Subcutaneous adipose tissue (tissue), 4 donors: ENCODE results near the gene KRTAP10-10. TPM values are rescaled to one million over a fixed set of nuclear protein-coding genes. Genes with fewer than 3 reads are reported as not detected.

Experiments used
- total RNA-seq, 4 donors: library from RNA; depleted of rRNA; stranded (reverse); fragments of >200 nt; gene quantifications; one replicate each; pipeline ENCODE4 v1.1.0, GENCODE V29; 2016
- TF ChIP-seq, protein P1 (sequence below): fragments of 450-650 bp; IDR thresholded peaks from one replicate; pipeline ENCODE4 v1.5.1; 2016; ENCODE audit warnings: low read depth, mild to moderate bottlenecking, control low read depth, antibody characterized with exemption, moderate library complexity

The KRTAP10-10 gene
- total RNA-seq, 4 donors from 2014 or later, result not detected

DNA sequence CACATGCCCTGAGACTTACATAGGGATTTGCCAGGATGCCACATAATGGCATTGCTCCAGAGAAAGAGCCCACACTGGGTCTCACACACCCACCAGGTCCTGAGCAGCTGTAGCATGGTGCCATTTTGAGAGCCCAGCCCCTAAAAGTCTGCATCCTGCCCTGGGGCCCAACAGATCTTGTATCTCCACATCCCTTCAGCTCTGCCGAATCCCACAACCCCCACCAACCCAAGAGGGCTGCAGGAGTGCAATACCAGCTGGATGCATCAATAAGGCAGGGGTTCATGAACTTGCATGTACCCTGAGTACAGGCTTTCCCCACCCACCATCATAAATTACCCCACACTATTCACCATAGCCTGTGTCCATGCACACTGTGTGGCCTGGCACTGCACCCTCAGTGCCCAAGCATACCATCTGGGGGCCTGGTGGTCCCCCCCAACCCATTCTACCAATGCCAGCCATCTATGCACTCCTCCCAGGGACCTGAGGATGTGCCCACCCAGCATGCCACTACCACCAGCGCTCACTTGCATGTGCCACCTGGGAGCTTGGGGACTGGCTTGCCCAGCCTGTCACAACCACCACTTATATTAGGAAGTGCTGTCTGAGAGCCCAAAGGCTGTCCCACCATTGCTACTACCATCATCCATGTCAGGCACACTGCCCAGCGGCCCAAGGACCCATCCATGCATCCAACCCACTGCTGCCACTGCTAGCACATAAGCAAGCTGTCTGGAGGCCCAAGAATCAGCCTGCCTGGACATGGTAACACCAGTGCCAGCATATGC lies 33.7 kb downstream of the KRTAP10-10 start:
- TF ChIP-seq, protein P1, sequence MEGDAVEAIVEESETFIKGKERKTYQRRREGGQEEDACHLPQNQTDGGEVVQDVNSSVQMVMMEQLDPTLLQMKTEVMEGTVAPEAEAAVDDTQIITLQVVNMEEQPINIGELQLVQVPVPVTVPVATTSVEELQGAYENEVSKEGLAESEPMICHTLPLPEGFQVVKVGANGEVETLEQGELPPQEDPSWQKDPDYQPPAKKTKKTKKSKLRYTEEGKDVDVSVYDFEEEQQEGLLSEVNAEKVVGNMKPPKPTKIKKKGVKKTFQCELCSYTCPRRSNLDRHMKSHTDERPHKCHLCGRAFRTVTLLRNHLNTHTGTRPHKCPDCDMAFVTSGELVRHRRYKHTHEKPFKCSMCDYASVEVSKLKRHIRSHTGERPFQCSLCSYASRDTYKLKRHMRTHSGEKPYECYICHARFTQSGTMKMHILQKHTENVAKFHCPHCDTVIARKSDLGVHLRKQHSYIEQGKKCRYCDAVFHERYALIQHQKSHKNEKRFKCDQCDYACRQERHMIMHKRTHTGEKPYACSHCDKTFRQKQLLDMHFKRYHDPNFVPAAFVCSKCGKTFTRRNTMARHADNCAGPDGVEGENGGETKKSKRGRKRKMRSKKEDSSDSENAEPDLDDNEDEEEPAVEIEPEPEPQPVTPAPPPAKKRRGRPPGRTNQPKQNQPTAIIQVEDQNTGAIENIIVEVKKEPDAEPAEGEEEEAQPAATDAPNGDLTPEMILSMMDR, result no peak

DNA sequence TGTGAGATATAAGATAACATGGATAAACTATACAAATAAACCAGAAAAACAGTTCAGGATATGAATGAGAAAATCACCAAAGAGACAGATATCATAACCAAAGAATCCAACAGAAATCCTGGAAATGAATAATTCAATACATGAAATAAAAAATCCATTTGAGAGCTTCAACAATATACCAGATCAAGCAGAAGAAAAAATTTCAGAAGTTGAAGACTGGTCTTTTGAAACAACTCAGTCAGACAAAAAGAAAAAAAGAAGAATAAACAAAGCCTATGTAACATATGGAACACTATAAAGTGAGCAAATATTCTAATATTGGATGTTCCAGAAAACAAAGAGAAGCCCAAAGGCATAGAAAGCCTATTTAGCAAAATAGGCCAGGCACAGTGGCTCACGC lies 34.8 kb downstream of the KRTAP10-10 start:
- TF ChIP-seq, protein P1, result no peak

DNA sequence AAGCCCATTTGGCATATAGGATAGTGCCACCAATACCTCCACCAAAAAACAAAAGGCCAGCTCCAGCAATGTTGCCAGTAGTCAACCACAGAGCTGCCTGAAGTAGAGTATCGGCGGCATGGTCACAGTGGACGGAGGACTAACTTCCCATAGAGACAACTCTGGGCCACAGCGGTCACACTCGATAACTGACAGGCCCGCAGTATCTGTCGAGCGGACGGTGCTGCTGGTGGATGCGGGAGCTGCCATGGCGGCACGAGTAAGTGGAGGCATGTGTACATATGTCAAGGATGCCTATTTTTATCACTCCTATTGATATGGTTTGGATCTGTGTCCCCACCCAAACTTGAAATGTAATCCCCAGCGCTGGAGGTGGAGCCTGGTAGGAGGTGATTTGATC lies 40.7 kb downstream of the KRTAP10-10 start:
- TF ChIP-seq, protein P1, result no peak

DNA sequence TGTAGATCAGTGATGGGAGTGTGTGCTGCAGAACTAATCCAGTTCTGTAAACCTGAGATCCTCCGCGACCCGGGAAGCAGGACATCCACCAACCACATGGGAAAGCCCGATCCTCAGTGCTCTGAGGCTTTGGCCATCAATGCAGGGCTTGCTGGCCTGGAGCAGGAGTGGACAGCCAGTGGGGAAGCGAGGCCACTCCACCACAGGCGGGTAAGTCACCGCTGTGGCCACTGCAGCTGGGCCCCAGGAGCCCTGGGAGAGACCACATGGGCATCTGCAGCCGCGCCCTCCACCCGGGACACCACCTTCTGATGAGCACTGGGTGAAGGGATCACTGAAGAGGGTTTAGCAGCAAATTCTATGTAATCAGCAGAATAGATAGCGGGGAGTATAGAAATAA lies 44.0 kb downstream of the KRTAP10-10 start:
- TF ChIP-seq, protein P1, result no peak

DNA sequence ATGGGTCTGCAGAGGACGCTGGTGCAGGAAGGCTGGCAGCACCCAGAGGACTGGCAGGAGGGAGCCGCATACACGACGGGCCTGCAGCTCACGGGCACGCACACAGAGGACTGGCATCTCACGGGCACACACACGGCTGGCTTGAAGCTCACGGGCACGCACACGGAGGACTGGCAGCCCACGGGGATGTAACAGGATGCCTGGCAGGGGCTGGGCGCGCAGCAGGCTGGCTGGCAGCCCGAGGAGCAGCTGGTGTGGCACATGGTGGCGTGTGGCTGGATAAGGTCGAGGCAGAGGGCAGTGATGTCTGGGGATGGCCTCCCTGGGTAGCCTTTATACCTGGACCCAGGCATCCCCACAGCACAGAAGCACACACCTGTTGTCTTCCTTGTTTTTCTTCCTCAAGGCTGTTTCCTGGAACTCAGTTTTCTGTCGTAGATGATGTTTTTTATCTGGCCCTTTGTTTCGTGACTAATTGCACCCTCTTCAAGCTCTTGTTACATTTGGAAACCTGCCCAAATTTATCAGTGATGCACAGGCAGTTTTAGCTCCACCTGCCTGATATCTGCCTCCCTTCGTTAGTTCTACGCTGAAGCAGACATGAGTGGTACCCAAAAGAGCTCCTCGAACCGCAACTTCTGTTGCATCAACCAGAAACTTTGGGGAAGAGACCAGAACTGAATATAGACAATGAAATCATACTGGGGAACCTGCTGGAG lies 44.9 kb downstream of the KRTAP10-10 start, which contains the start of gene KRTAP12-1:
Gene KRTAP12-1 (minus strand): TSS at position 303 of the 719 bp plus-strand sequence. CDS start 40 bp downstream, at position 263.
- TF ChIP-seq, protein P1, result no peak

DNA sequence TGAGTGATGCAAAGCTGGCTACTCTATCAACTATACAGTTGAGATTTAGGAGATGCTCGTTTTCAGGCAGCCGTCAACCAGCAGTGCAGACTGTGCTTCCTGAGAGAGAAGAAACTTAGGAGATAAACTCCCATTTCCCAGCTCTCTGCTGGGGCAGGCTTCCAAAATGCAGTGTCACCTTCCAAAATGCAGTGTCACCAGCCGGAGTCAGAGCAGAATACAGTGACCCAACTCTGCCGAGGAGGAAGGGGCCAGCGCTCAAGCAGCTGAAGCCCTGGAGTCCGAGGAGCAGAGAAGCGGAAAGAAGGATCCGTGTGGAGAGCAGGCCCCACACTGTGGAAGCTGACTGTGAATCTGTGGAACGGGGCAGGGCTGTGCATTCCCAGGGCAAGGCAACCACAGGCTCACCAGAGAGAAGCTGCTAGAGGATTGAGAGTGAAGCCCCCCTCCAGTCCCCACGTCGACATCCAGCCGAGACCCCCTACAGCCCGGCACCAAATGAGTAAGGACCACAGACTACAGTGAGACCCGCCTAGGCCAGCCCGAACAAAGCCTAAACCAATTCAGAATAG lies 45.5 kb downstream of the KRTAP10-10 start:
- TF ChIP-seq, protein P1, result no peak

DNA sequence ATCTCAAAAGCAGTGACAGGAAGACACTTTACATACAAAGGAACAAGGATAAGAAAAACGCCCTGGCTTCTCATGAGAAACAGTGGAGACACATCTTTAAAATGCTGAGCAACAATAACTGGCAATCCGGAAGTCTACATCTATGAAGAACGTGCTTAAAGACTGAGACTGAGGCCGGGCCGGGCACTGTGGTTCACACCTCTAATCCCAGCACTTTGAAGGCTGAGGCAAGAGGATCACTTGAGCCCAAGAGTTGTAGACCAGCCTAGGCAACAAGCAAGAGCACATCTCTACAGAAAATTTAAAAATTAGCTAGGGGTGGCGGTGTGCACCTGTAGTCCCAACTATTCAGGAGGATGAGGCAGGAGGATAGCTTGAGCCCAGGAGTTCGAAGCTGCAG lies 46.9 kb downstream of the KRTAP10-10 start:
- TF ChIP-seq, protein P1, result no peak
